ENCODE data around the gene CYP2D6. TPM values are rescaled to one million over a fixed set of nuclear protein-coding genes. Genes with fewer than 3 reads are reported as not detected.
A peak's percentile ranks its signal among the peaks of the same experiment; 100 is the strongest.
"Not testable (repeated sequence)": the region's sequence is repeated elsewhere in the genome, so short reads cannot be mapped to it uniquely, and the experiment has no call there.

Gene CYP2D6
- total RNA-seq, 1 experiment from 2014 or later = 1.0 TPM

DNA sequence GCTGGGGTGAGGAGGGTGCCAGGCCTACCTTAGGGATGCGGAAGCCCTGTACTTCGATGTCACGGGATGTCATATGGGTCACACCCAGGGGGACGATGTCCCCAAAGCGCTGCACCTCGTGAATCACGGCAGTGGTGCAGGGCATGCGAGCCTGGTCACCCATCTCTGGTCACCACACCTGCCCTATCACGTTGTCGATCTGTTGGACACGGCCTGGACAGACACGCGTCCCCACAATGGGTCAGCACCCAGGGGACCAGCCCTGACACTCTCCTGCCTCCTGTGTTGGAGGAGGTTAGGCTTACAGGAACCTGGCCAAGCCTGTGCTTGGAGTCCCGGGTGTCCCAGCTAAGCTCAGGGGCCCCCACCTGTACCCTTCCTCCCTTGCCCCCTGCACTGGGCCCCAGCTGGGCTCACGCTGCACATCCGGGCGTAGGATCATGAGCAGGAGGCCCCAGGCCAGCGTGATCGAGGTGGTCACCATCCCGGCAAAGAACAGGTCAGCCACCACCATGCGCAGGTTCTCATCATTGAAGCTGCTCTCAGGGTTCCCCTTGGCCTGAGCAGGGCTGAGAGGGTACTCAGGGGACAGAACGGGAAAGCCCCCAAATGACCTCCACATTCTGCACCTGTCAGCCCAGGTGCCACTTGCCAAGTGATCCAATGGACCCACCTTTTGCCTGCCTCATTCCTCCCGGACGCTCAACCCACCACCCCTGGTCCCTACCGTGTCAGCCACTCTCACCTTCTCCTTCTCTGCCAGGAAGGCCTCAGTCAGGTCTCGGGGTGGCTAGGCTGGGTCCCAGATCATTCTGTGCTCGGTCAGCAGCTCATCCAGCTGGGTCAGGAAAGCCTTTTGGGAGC, 20.3 kb upstream of the CYP2D6 start:
- no peaks in the 10 kb centered on the region for H3K27me3 ChIP-seq (ENCODE audit: control insufficient read depth, insufficient read depth, low read length)
- no peak overlapping the region for H3K4me3 ChIP-seq (ENCODE audit: insufficient read depth, low read depth, low read length)
- H3K36me3 ChIP-seq (replicated peaks; ENCODE audit: control insufficient read depth, insufficient read depth, low read length) = peaks cover 4% of the 10 kb centered on the region
- DNase-seq = no peak

DNA sequence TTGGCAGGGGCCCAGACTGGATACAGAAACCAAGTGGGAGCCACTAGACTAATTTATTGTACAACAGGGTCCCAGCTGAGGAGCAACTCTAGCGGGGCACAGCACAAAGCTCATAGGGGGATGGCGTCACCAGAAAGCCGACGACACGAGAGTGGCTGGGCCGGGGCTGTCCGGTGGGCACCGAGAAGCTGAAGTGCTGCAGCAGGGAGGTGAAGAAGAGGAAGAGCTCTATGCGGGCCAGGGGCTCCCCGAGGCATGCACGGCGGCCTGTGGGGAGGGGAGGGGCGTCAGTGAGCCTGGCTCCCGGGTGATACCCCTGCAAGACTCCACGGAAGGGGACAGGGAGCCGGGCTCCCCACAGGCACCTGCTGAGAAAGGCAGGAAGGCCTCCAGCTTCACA, 19.2 kb upstream of the CYP2D6 start:
- not testable (repeated sequence) for H3K27me3 ChIP-seq (ENCODE audit: control insufficient read depth, insufficient read depth, low read length); H3K4me3 ChIP-seq (ENCODE audit: insufficient read depth, low read depth, low read length); DNase-seq

DNA sequence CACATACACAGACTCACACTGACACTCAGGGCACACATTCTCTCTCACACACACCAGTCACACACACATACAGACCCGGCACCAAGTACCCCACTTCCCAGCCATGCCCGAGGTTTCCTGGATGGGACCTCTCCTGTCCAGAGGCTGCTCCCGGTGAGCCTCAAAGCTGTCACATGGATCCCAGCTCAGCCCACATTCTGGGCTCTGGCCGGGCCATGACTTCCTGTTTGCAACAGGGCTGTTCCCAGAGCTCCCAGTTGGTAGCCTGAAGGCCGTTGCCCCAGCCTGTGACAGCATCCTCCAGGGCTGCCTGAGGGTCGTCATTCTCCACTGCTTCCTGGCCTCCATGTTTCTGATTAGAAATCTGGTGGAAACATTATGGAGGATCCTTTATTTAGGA, 14.6 kb upstream of the CYP2D6 start:
- DNase-seq = no peak
- Histone ChIP-seq H3K36me3 (replicated peaks; ENCODE audit: control insufficient read depth, insufficient read depth, low read length) (peaks cover 4% of the 10 kb centered on the region), H3K27me3 (ENCODE audit: control insufficient read depth, insufficient read depth, low read length) (no peaks in the 10 kb centered on the region), H3K4me3 (ENCODE audit: insufficient read depth, low read depth, low read length) (no peak overlapping the region)

More for the DNA sequence above, 19.2 kb upstream of the CYP2D6 start:
- H3K36me3 ChIP-seq (replicated peaks; ENCODE audit: control insufficient read depth, insufficient read depth, low read length) = not testable (repeated sequence)

DNA sequence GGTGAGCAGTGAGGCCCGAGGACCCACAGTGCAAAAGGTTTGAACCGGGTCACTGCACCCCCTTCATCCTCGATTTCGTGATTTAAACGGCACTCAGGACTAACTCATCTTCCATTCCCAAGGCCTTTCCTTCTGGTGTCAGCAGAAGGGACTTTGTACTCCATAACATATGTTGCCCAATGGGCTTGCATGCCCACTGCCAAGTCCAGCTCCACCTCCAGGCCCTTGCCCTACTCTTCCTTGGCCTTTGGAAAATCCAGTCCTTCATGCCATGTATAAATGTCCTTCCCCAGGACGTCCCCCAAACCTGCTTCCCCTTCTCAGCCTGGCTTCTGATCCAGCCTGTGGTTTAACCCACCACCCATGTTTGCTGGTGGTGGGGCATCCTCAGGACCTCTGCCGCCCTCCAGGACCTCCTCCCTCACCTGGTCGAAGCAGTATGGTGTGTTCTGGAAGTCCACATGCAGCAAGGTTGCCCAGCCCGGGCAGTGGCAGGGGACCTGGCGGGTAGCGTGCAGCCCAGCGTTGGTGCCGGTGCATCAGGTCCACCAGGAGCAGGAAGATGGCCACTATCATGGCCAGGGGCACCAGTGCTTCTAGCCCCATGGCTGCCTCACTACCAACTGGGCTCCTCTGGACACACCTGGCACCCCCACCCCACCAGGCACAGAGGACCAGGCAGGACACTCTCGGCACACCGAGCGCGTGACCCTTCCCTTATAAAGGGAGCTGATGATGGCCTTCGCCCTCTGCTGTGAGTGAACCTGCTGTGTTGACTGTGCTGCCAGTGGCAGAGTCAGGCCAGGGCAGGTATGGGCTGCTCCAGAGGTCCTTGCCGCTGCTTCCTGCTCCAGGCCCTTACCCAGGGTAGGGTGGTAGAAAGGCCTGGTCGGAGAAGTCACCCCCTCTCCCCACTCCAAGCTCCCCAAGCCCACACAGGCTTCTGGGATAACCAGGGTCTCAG, 13.5 kb upstream of the CYP2D6 start:
- not testable (repeated sequence) for H3K27me3 ChIP-seq (ENCODE audit: control insufficient read depth, insufficient read depth, low read length); H3K4me3 ChIP-seq (ENCODE audit: insufficient read depth, low read depth, low read length); DNase-seq; H3K36me3 ChIP-seq (replicated peaks; ENCODE audit: control insufficient read depth, insufficient read depth, low read length)

DNA sequence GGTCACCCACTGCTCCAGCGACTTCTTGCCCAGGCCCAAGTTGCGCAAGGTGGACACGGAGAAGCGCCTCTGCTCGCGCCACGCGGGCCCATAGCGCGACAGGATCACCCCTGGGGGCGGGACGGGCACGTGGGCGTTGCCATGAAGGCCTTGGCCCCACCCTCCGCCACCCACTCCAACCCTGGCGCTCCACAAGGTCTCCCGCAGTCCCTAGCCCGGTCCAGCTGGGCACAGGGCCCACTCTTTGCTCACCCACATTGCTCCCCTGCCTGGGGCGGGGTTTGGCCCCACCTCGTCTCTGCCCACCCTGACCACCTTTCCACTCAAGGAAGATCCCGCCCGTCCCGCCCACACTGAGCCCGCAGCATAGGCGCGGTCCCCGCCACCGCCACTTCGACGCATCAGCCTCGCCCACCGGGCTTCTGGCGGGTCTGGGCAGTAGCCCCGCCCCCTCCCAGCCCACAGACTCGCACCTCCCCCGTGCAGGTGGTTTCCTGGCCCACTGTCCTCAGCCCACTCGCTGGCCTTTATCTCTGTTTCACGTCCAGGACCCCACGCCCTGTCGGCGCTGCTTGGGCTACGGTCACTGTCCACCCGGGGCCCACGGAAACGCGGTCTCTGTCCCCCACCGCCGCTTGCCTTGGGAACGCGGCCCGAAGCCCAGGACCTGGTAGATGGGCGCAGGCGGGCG, 12.3 kb upstream of the CYP2D6 start:
- DNase-seq = peak; percentile 79
- H3K36me3 ChIP-seq (replicated peaks; ENCODE audit: control insufficient read depth, insufficient read depth, low read length) = peaks cover 1% of the 10 kb centered on the region
- no peak overlapping the region for H3K4me3 ChIP-seq (ENCODE audit: insufficient read depth, low read depth, low read length)
- no peaks in the 10 kb centered on the region for H3K27me3 ChIP-seq (ENCODE audit: control insufficient read depth, insufficient read depth, low read length)

DNA sequence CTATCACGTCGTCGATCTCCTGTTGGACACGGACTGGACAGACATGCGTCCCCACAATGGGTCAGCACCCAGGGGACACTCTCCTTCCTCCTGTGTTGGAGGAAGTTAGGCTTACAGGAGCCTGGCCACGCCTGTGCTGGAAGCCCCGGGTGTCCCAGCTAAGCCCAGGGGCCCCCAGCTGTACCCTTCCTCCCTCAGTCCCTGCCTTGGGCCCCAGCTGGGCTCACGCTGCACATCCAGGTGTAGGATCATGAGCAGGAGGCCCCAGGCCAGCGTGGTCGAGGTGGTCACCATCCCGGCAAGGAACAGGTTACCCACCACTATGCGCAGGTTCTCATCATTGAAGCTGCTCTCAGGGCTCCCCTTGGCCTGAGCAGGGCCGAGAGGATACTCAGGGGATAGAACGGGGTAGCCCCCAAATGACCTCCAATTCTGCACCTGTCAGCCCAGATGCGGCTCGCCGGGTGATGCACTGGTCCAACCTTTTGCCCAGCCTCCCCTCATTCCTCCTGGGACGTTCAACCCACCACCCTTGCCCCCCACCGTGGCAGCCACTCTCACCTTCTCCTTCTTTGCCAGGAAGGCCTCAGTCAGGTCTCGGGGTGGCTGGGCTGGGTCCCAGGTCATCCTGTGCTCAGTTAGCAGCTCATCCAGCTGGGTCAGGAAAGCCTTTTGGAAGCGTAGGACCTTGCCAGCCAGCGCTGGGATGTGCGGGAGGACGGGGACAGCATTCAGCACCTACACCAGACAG, 10.9 kb upstream of the CYP2D6 start:
- not testable (repeated sequence) for H3K4me3 ChIP-seq (ENCODE audit: insufficient read depth, low read depth, low read length); H3K36me3 ChIP-seq (replicated peaks; ENCODE audit: control insufficient read depth, insufficient read depth, low read length); DNase-seq; H3K27me3 ChIP-seq (ENCODE audit: control insufficient read depth, insufficient read depth, low read length)

DNA sequence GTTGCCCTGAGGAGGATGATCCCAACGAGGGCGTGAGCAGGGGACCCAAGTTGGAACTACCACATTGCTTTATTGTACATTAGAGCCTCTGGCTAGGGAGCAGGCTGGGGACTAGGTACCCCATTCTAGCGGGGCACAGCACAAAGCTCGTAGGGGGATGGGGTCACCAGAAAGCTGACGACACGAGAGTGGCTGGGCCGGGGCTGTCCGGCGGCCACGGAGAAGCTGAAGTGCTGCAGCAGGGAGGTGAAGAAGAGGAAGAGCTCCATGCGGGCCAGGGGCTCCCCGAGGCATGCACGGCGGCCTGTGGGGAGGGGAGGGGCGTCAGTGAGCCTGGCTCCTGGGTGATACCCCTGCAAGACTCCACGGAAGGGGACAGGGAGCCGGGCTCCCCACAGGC, 9.5 kb upstream of the CYP2D6 start:
- H3K27me3 ChIP-seq (ENCODE audit: control insufficient read depth, insufficient read depth, low read length); DNase-seq; H3K4me3 ChIP-seq (ENCODE audit: insufficient read depth, low read depth, low read length); H3K36me3 ChIP-seq (replicated peaks; ENCODE audit: control insufficient read depth, insufficient read depth, low read length): not testable (repeated sequence)

DNA sequence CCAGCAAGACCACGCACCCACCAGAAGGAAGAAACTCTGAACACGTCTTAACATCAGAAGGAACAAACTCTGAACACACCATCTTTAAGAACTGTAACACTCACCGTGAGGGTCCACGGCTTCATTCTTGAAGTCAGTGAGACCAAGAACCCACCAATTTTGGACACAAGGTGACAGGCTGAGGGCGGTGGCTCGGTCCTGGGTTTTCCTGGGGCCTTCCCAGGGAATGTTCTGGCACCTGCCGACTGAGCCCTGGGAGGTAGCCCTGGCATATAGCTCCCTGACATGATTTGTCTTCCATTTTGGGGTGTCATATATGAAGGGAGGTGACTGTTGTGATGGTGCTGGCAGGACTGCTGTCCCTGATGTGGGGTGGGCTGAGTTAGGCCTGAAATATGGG, 8.9 kb upstream of the CYP2D6 start:
- DNase-seq; H3K4me3 ChIP-seq (ENCODE audit: insufficient read depth, low read depth, low read length); H3K36me3 ChIP-seq (replicated peaks; ENCODE audit: control insufficient read depth, insufficient read depth, low read length); H3K27me3 ChIP-seq (ENCODE audit: control insufficient read depth, insufficient read depth, low read length): not testable (repeated sequence)

DNA sequence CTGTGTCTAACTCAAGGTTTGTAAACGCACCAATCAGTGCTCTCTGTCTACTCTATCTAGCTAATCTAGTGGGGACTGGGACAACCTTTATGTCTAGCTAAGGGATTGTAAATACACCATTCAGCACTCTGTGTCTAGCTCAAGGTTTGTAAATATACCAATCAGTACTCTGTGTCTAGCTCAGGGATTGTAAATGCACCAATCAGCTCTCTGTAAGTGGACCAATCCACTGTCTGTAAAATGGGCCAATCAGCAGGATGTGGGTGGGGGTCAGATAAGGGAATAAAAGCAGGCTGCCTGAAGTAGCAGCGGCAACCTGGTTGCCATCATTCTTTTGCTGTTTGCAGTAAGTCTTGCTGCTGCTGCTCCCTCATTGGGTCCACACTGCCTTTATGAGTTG, 8.4 kb upstream of the CYP2D6 start:
- no peaks in the 10 kb centered on the region for H3K36me3 ChIP-seq (replicated peaks; ENCODE audit: control insufficient read depth, insufficient read depth, low read length)
- DNase-seq = no peak
- no peaks in the 10 kb centered on the region for H3K27me3 ChIP-seq (ENCODE audit: control insufficient read depth, insufficient read depth, low read length)
- no peak overlapping the region for H3K4me3 ChIP-seq (ENCODE audit: insufficient read depth, low read depth, low read length)

DNA sequence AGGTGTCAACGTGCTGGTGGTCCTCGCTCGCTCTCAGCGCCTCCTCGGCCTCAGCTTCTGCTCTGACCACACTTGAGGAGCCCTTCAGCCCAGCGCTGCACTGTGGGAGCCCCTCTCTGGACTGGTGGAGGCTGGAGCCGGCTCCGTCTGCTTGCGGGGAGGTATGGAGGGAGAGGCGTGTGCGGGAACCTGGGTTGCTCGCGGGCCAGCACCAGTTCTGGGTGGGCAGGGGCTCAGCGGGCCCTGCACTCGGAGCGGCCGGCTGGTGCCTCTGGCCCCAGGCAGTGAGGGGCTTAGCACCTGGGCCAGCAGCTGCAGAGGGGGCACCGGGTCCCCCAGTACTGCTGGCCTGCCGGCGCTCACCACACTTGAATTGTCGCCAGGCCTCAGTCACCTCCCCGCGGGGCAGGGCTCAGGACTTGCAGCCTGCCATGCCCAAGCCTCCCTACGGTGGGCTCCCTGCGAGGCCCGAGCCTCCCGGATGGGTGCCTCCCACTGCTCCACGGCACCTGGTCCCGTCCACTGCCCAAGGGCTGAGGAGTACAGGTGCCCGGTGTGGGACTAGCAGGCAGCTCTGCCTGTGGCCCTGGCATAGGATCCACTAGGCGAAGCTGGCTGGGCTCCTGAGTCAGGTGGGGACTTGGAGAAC, 7.6 kb upstream of the CYP2D6 start:
- peak; percentile 28 for DNase-seq
- Histone ChIP-seq H3K4me3 (ENCODE audit: insufficient read depth, low read depth, low read length) (no peak overlapping the region), H3K27me3 (ENCODE audit: control insufficient read depth, insufficient read depth, low read length) (no peaks in the 10 kb centered on the region), H3K36me3 (replicated peaks; ENCODE audit: control insufficient read depth, insufficient read depth, low read length) (no peaks in the 10 kb centered on the region)

DNA sequence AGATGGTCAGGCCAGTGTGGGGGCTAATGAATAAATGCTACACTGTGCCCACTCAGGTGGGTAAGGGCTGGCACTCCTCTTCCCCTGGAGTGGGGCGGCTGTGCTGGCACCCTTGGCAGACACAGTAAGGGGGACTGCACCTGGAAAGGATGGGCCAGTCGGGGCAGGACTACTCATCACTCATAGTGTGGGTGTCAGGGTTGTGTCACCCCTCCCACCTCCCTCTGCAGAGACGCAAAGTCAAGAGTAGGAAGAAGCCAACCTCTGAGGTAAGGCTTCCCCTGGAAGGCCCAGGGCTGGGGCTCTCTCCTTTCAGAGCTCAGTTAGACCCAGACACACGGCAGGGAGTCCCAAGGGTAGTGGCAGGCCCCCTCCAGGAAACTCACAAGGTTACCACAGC, 5.1 kb upstream of the CYP2D6 start:
- not testable (repeated sequence) for DNase-seq; H3K27me3 ChIP-seq (ENCODE audit: control insufficient read depth, insufficient read depth, low read length); H3K36me3 ChIP-seq (replicated peaks; ENCODE audit: control insufficient read depth, insufficient read depth, low read length); H3K4me3 ChIP-seq (ENCODE audit: insufficient read depth, low read depth, low read length)

DNA sequence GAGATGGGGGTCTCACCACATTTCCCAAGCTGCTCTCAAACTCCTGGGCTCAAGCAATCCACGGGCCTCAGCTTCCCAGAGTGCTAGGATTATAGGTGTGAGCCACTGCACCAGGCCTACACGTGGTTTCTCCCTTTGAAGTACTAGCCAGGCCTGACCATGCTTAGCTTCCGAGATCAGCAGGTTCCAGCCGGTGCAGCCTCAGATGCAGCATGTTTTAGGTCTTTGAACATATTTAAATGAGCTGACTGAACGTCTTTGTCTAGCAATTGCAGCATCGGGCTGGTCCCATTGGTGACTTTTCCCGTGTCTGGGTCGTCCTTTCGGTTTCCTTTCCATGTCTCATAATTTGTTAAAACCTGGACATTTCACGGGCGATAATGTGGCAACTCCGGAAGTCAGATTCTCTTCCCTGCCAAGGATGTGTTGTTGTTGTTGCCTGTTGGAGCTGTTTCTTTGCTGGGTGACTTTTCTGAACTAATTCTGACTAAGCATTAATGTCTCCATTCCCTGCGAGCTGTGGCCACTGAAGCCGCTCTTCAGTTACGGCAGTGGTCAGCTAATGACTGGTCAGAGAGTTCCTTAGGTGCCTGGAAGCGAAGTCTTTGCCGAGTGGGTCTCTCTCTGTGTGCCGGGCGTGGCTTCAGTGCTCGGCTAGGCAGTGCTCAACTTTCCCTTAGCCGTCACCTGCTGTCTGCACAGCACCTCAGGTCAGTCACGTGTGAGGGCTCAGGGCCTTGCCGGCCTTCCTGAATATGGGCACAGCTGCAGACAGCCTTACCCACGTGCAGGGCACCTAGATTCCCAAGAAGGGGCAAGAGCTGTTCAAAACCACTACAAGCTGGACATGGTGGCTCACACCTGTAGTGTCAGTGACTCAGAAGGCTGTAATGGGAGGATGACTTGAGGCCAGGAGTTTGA, 3.8 kb upstream of the CYP2D6 start:
- Histone ChIP-seq H3K36me3 (replicated peaks; ENCODE audit: control insufficient read depth, insufficient read depth, low read length) (no peaks in the 10 kb centered on the region), H3K27me3 (ENCODE audit: control insufficient read depth, insufficient read depth, low read length) (no peaks in the 10 kb centered on the region), H3K4me3 (ENCODE audit: insufficient read depth, low read depth, low read length) (no peak overlapping the region)
- DNase-seq = peak; percentile 18

DNA sequence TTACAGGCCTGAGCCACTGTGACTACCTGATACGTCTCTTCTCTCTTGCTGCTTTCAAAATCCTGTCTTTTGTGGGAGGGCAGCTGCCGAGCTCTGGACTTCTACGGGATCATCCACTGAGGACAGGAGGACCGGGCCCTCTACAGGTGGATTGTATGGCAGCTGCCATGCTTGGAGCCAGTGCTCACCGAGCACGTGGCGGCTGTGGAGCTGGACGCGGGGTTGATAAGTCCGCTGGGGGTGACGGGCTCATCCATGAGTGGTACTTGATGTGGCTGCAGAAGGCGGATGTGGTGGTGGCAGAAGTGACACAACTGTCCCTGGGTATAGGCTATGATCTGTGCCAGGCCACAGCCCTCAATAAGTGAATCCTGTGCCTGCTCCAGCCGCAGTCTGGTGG, 1.8 kb upstream of the CYP2D6 start:
- Histone ChIP-seq H3K27me3 (ENCODE audit: control insufficient read depth, insufficient read depth, low read length) (no peaks in the 10 kb centered on the region), H3K36me3 (replicated peaks; ENCODE audit: control insufficient read depth, insufficient read depth, low read length) (no peaks in the 10 kb centered on the region)
- DNase-seq = peak; percentile 64

More for the DNA sequence above, 1.8 kb upstream of the CYP2D6 start:
- H3K4me3 ChIP-seq (ENCODE audit: insufficient read depth, low read depth, low read length) = no peak overlapping the region
